Astrocyte of the spinal cord (primary cell): ENCODE measurements around the gene GSG1L.

Source experiments
- DNase-seq: peaks from one replicate; pipeline ENCODE4 v3.0.0; 2011; ENCODE audit warnings: low read depth, low spot score
- H3K4me3 ChIP-seq: 2 replicates; pipeline ENCODE4 v1.5.1; 2011; ENCODE audit warnings: low read depth, mild to moderate bottlenecking, low read length, moderate library complexity
- in situ Hi-C: cut with HindIII; loops from 2 replicates; pipeline ENCODE4 v1.10.0; 2017; ENCODE audit warnings: low sequenced_read_pairs
- TF ChIP-seq, protein P1 (sequence below): IDR thresholded peaks from 2 replicates; pipeline ENCODE4 v1.5.1; 2012; ENCODE audit warnings: low read depth, mild to moderate bottlenecking, low read length, inconsistent platforms

The GSG1L gene

DNA sequence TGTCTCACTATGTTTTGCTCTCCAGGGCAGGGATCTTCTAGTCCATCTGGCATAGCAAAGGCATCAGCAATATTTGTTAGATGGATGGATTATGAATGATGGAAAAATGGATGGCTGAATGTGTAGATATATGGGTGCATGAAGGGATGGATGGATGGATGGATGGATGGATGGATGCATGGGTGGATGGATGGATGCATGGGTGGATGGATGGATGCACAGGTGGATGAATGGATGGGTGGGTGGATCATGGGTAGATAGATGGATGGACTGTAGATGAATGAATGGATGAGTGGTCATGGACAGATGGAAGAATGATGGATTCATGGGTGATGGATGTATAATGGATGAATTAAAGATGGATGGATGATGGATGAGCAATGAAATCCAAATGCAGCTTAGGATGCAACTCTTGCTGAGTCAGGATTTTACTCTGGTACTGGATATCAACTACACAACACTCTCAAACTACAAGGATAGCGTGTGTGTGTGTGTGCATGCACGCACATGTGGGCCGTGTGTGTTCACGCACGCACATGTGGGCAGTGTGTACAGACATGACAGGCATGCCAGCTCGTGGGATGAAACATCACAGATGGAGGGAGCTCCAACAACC, 34.0 kb downstream of the GSG1L start:
- TF ChIP-seq, protein P1, sequence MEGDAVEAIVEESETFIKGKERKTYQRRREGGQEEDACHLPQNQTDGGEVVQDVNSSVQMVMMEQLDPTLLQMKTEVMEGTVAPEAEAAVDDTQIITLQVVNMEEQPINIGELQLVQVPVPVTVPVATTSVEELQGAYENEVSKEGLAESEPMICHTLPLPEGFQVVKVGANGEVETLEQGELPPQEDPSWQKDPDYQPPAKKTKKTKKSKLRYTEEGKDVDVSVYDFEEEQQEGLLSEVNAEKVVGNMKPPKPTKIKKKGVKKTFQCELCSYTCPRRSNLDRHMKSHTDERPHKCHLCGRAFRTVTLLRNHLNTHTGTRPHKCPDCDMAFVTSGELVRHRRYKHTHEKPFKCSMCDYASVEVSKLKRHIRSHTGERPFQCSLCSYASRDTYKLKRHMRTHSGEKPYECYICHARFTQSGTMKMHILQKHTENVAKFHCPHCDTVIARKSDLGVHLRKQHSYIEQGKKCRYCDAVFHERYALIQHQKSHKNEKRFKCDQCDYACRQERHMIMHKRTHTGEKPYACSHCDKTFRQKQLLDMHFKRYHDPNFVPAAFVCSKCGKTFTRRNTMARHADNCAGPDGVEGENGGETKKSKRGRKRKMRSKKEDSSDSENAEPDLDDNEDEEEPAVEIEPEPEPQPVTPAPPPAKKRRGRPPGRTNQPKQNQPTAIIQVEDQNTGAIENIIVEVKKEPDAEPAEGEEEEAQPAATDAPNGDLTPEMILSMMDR: no peak
- in situ Hi-C loops: no loop called here
- H3K4me3 ChIP-seq: no peak overlapping the region
- DNase-seq: no peak

DNA sequence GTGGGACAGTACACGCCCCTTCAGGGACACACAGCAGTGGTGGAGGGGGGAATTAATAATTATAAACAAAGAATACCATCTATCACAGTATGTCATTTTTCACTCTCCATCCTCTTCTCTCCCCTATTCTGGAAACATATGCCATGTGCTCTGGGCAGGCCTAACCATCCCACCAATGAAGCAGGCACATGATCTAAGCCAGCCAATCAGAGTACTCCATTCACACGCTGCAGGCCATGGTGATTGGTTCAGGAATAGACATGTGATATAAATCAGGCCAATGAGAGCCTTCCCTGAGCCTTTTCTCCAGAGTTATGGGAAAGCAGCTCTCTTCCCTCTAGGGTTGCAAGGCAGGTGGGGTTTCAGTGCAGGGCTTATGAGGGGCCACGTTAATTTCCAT, 36.5 kb downstream of the GSG1L start:
- no peak overlapping the region for H3K4me3 ChIP-seq
- DNase-seq: no peak
- TF ChIP-seq, protein P1: no peak
- in situ Hi-C loops: no loop called here

DNA sequence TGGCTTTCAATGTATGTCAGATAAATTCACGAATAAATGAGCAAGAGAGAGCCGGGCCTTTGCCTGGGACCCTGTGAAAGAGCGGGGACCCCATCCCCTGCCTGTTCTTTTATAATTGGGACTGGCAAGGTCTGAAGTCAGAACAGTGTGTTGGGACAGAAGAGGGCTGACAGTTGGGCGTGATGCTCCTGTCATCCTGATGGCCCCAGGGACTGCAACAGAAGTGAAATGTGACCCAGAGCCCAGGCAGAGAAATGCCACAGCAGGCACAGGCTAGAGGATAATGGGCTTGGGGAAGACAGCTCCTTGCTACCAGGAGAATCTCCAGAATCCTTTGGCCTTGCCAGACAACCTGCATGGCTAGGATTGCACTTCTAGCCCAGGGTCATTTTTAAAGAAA, 37.9 kb downstream of the GSG1L start:
- TF ChIP-seq, protein P1: no peak
- no peak overlapping the region for H3K4me3 ChIP-seq
- in situ Hi-C loops: no loop called here
- DNase-seq: no peak

DNA sequence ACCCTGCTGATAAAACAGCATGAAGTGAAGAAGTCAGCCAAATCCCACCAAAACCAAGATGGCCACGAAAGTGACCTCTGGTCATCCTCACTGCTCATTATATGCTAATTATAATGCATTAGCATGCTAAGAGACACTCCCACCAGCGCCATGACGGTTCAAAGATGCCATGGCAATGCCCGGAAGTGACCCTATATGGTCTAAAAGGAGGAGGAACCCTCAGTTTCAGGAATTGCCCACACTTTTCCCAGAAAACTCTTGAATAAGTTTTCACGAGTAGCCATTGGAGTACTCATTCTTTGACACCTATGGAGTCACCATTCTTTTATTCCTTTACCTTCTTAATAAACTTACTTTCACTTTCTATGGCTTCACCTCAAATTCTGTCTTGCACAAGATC, 44.3 kb downstream of the GSG1L start:
- no peak for DNase-seq
- TF ChIP-seq, protein P1: no peak
- in situ Hi-C loops: no loop called here
- no peak overlapping the region for H3K4me3 ChIP-seq

DNA sequence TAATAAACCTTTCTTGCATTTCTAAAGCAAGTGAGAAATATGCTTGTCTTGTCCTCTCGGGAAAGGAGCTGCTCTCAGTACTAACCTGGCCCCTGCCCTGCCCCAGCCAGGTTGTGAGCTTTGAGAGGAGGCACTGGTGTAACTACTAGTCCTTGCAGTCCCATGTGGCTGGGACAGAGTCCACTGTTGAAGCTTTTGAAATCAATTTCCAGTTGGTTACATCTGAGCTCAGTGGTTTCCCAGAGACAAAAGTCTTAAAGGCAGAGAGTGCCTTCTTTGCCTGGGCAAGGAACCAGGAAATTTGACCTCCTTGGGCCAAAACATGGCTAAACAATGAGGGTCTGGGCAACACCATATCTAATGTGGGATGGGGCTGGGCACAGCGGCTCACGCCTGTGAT, 48.7 kb downstream of the GSG1L start:
- DNase-seq: no peak
- no peak overlapping the region for H3K4me3 ChIP-seq
- TF ChIP-seq, protein P1: no peak
- in situ Hi-C loops: no loop called here

DNA sequence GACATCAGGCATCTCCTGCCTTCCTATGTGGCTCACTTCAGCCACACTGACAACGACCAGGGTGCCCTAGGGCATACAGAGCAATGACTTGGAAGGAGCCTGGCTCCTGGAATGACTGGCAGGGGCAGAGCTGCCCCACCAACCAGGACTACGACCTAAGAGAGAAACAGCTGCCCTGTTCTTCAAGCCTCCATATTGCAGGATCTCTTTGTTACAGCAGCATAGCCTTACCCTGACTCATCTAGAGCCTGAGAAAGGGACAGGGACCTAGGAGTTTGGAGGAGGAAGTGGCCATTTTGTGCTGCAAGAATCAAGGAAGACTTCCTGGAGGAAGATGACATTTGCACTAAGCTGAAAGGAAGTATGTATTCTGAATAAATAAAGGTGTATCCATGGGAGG, 49.6 kb downstream of the GSG1L start:
- no peak overlapping the region for H3K4me3 ChIP-seq
- TF ChIP-seq, protein P1: no peak
- no peak for DNase-seq
- in situ Hi-C loops: no loop called here

DNA sequence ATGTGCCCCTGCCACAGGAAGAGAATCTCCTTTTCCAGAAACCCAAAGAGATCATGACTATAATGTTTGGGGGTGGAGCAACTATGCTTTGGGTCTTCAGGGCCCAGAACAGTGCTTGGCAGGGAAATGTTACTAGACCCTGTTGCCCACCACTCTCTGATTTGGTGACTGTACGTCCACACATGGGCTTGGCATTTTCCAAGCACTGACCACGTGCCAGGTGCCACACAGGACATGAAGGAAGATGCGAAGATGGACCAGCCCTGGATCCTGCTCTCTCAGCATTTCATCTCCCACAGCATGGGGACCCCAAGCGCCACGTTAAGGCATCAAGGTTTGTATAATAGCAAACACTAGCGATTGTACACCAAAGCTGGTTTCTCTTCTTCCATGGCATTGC, 50.1 kb downstream of the GSG1L start:
- DNase-seq: no peak
- TF ChIP-seq, protein P1: no peak
- in situ Hi-C loops: no loop called here
- H3K4me3 ChIP-seq: no peak overlapping the region
